GM12874 (cell line): ENCODE measurements around the gene PTPRC.

Experiments
- CTCF ChIP-seq: IDR thresholded peaks from 2 replicates; pipeline ENCODE4 v1.5.1; 2011; ENCODE audit warnings: low read depth, mild to moderate bottlenecking, control low read depth, low read length, moderate library complexity; ENCODE audit not compliant: insufficient read depth

The PTPRC gene

GRCh38 chr1:198611219-198611618 lies 27.6 kb upstream of the PTPRC start:
- no peak for TF ChIP-seq CTCF

- no peak for TF ChIP-seq CTCF
Measured at GRCh38 chr1:198612471-198613260, 26.2 kb upstream of the PTPRC start.

GRCh38 chr1:198617406-198617805 lies 21.4 kb upstream of the PTPRC start:
- no peak for TF ChIP-seq CTCF

- TF ChIP-seq CTCF = no peak
Measured at GRCh38 chr1:198619375-198620140, 19.3 kb upstream of the PTPRC start.

- TF ChIP-seq CTCF = no peak
Measured at GRCh38 chr1:198620218-198620617, 18.6 kb upstream of the PTPRC start.

GRCh38 chr1:198620951-198621824 lies 17.7 kb upstream of the PTPRC start:
- TF ChIP-seq CTCF = no peak

- no peak for TF ChIP-seq CTCF
Measured at GRCh38 chr1:198622001-198622400, 16.8 kb upstream of the PTPRC start.
